HepG2 (cell line): ENCODE results near the gene SHANK3. TPM values are rescaled to one million over a fixed set of nuclear protein-coding genes. Genes with fewer than 3 reads are reported as not detected.

Experiments used
- ATAC-seq: fragments of 200-7000 bp; cut with Tn5 transposase; 3 replicates; pipeline ENCODE4 v1.9.1; 2020; ENCODE audit warnings: mild to moderate bottlenecking, moderate library complexity
- BruUV-seq: library from RNA; stranded (reverse); fragments of 400-500 nt; replicated peaks from 2 replicates; lab custom pipeline; 2021; lab: Mats Ljungman, UMichigan
- CTCF ChIA-PET: fragments of 300-600 bp; formaldehyde crosslinking; extraction: SDS; loops from one replicate; lab custom pipeline; 2021; ENCODE audit warnings: low total read pairs, inconsistent platforms, low intra/inter-chr PET ratio; lab: Yijun Ruan, JAX
- POLR2A ChIA-PET: fragments of 350-600 bp; sonication (Branson Sonifier 250); formaldehyde crosslinking; loops from one replicate; lab custom pipeline; 2020; ENCODE audit warnings: antibody characterized with exemption, inconsistent platforms; lab: Yijun Ruan, JAX
- DNase-seq: peaks from one replicate; pipeline ENCODE4 v3.0.0-alpha.2; 2015; ENCODE audit warnings: low spot score
- FAIRE-seq: peaks from 3 replicates; lab custom pipeline; 2011; peaks lifted over from hg19 to GRCh38; lab: Jason Lieb, UNC
- H2AFZ ChIP-seq: one replicate; pipeline ENCODE4 v1.6.1; 2011; ENCODE audit warnings: low read length, inconsistent platforms
- H3K27ac ChIP-seq: fragments of 300-600 bp; 3 replicates; pipeline ENCODE4 v1.8.0; 2011; ENCODE audit warnings: mixed run types, mild to moderate bottlenecking, mixed read lengths, low read length, inconsistent platforms; ENCODE audit not compliant: insufficient read depth; ENCODE audit errors: extremely low read length
- H3K27me3 ChIP-seq, 2 experiments: fragments of 200-600 bp in 1 of 2; 2 replicates in 1 of 2; 3 replicates in 1 of 2; pipeline versions ENCODE4 v1.6.0 to v1.8.0; 2011; ENCODE audit warnings: low read length in 2 of 2, mild to moderate bottlenecking in 2 of 2, moderate library complexity in 2 of 2, inconsistent platforms in 1 of 2; ENCODE audit not compliant: insufficient read depth in 2 of 2, control insufficient read depth in 1 of 2
- H3K36me3 ChIP-seq, 2 experiments: fragments of 200-600 bp in 1 of 2; replicated peaks in 1 of 2; 2 replicates in 1 of 2; 3 replicates in 1 of 2; pipeline versions ENCODE4 v1.5.1 to v1.8.0; 2011; ENCODE audit warnings: low read length in 2 of 2, inconsistent platforms in 1 of 2; ENCODE audit not compliant: insufficient read depth in 2 of 2, control insufficient read depth in 1 of 2
- H3K4me1 ChIP-seq: 2 replicates; pipeline ENCODE4 v1.5.1; 2012; ENCODE audit warnings: low read length, inconsistent platforms; ENCODE audit not compliant: insufficient read depth
- H3K4me2 ChIP-seq: 2 replicates; pipeline ENCODE4 v1.6.0; 2011; ENCODE audit warnings: low read depth, low read length, inconsistent platforms
- H3K4me3 ChIP-seq, 3 experiments: fragments of 200-600 bp in 1 of 3; sonication (generic), shearing (Covaris generic) in 1 of 3; replicated peaks in 1 of 3; 2 replicates each; pipeline ENCODE4 v1.5.1; 2011 to 2016; ENCODE audit warnings: low read length in 3 of 3, inconsistent platforms in 2 of 3, low read depth in 2 of 3, mild to moderate bottlenecking in 2 of 3, control low read depth in 1 of 3, mixed read lengths in 1 of 3; ENCODE audit not compliant: insufficient read depth in 1 of 3
- H3K79me2 ChIP-seq: one replicate; pipeline ENCODE4 v1.6.1; 2011; ENCODE audit warnings: low read length, inconsistent platforms; ENCODE audit not compliant: insufficient read depth
- H3K9ac ChIP-seq: 2 replicates; pipeline ENCODE4 v1.6.0; 2011; ENCODE audit warnings: mild to moderate bottlenecking, low read depth, low read length, inconsistent platforms; ENCODE audit not compliant: insufficient read depth
- H3K9me3 ChIP-seq: 2 replicates; pipeline ENCODE4 v1.5.1; 2012; ENCODE audit warnings: mild to moderate bottlenecking, low read length
- H4K20me1 ChIP-seq: 2 replicates; pipeline ENCODE4 v1.6.0; 2011; ENCODE audit warnings: inconsistent platforms, mild to moderate bottlenecking, low read length, moderate library complexity; ENCODE audit not compliant: insufficient read depth
- HOMEZ ChIP-seq: IDR thresholded peaks from 2 replicates; pipeline ENCODE4 v1.6.1; 2016; ENCODE audit warnings: low read depth
- RAD21 ChIP-seq: fragments of 450-650 bp; formaldehyde crosslinking; IDR thresholded peaks from 2 replicates; pipeline ENCODE4 v1.5.0; 2020; ENCODE audit warnings: mild to moderate bottlenecking
- TGIF2 ChIP-seq: IDR thresholded peaks from 2 replicates; pipeline ENCODE4 v1.6.1; 2016; ENCODE audit warnings: control low read depth, missing compliant biosample characterization
- ZBTB33 ChIP-seq: sonication (generic); formaldehyde crosslinking; IDR thresholded peaks from 2 replicates; pipeline ENCODE4 v1.4.0; 2020; ENCODE audit warnings: missing genetic modification reagents
- ZNF317 ChIP-seq: sonication (generic); formaldehyde crosslinking; IDR thresholded peaks from 2 replicates; pipeline ENCODE4 v1.5.0; 2020; ENCODE audit warnings: mild to moderate bottlenecking, missing genetic modification reagents
- ZNF660 ChIP-seq: sonication (generic); formaldehyde crosslinking; IDR thresholded peaks from 2 replicates; pipeline ENCODE4 v1.5.1; 2020; ENCODE audit warnings: mild to moderate bottlenecking, low read depth, missing genetic modification reagents, borderline replicate concordance
- ZNF784 ChIP-seq: sonication (generic); formaldehyde crosslinking; IDR thresholded peaks from 2 replicates; pipeline ENCODE4 v1.5.1; 2020; ENCODE audit warnings: missing genetic modification reagents, mild to moderate bottlenecking, borderline replicate concordance
- WGBS: methylation state at CpG from one replicate; pipeline ENCODE4 v1.1.6; 2017; ENCODE audit warnings: low lambda C conversion rate; 5-methylcytosine and 5-hydroxymethylcytosine counted together
- in situ Hi-C: cut with HindIII; loops from 2 replicates; pipeline ENCODE4 v1.10.0; 2017; ENCODE audit warnings: low pct_unique_long_range_greater_than_20kb; ENCODE audit not compliant: extremely low pct_ligation_motif_present
- intact Hi-C: fragments of 100-400 bp; cut with micrococcal nuclease; formaldehyde crosslinking; loops from one replicate; pipeline ENCODE4 v1.10.0; 2022; ENCODE audit not compliant: unreplicated experiment
- polyA plus RNA-seq, 8 experiments: library from polyadenylated mRNA; depleted of rRNA in 3 of 8; stranded (reverse) in 7 of 8; unstranded in 1 of 8; fragments of >200 nt; fragmentation: Illumina TruSeq in 4 of 8; extraction: Trizol in 4 of 8; gene quantifications; 2 replicates each; pipeline versions ENCODE4 v1.2.1 to v1.2.3, GENCODE V29; 2011 to 2016; ENCODE audit warnings: low read depth in 4 of 8, missing spikeins in 1 of 8, mixed read lengths in 1 of 8; ENCODE audit not compliant: insufficient read depth in 1 of 8
- total RNA-seq, 5 experiments: library from RNA; depleted of rRNA; stranded (reverse); fragments of >200 nt; fragmentation: Illumina TruSeq; extraction: Trizol; gene quantifications; 2 replicates each; pipeline ENCODE4 v1.2.3, GENCODE V29; 2016; ENCODE audit warnings: low read depth in 1 of 5

SHANK3 gene
- total and polyA plus RNA-seq, 2 of the 13 experiments (the other 11 are each of a cell fraction or from before 2014, with no cell fraction given): 2.9 to 4.6 TPM

GRCh38 chr22:50708474-50708873 is 35.9 kb downstream of the SHANK3 start:
- TF ChIP-seq RAD21 (CRISPR knock-in tag): no peak
- TF ChIP-seq, all 625 proteins: peak for 0
- Histone ChIP-seq H3K4me1 (peaks cover 13% of the 10 kb centered on the region; the same call in 1 of the 2 replicates), H3K27me3 (no peaks in the 10 kb centered on the region), H4K20me1 (no peaks in the 10 kb centered on the region), H2AFZ (no peak overlapping the region), H3K4me2 (no peak overlapping the region), H3K36me3 (peaks cover 13 to 28% of the 10 kb centered on the region in 2 experiments), H3K4me3 (no peak overlapping the region), H3K27ac (no peak overlapping the region), H3K9ac (no peak overlapping the region), H3K79me2 (no peaks in the 10 kb centered on the region), H3K9me3 (no peaks in the 10 kb centered on the region)
- TSS peak; percentile 47 for BruUV-seq
- WGBS: 97% methylated on average over 3 of the region's 3 CpGs
- intact Hi-C loops: no loop called here
- in situ Hi-C loops: no loop called here
- no peak for DNase-seq
- ATAC-seq: no peak
- no peak for FAIRE-seq
- ChIA-PET CTCF (no interaction called here), POLR2A (interaction anchor here (0.7 to 1.2 kb wide), 2 partner anchors 8 to 66 kb away, joined by 3 to 7 read pairs; no protein-coding TSS in a partner anchor)

- H3K79me2 ChIP-seq: no peaks in the 10 kb centered on the region
- H3K36me3 ChIP-seq: peaks cover 9 to 23% of the 10 kb centered on the region in 2 experiments
- 90% methylated on average over 3 of the region's 6 CpGs for WGBS
- BruUV-seq: no TSS peak
- POLR2A ChIA-PET: interaction anchor here (1.2 to 1.3 kb wide), 2 partner anchors 9 to 68 kb away, joined by 4 to 7 read pairs; no protein-coding TSS in a partner anchor
- H3K9ac ChIP-seq: no peak overlapping the region
- in situ Hi-C loops: no loop called here
- CTCF ChIA-PET: no interaction called here
- FAIRE-seq: no peak
- no peak overlapping the region for H2AFZ ChIP-seq
- no peak overlapping the region for H3K4me3 ChIP-seq
- no peaks in the 10 kb centered on the region for H3K9me3 ChIP-seq
- no peaks in the 10 kb centered on the region for H4K20me1 ChIP-seq
- no peak for ATAC-seq
- H3K27me3 ChIP-seq: no peaks in the 10 kb centered on the region
- no peak for DNase-seq
- intact Hi-C loops: no loop called here
- TF ChIP-seq ZNF660 (CRISPR knock-in tag) (no peak), ZNF317 (CRISPR knock-in tag) (peak; percentile 94), ZNF784 (CRISPR knock-in tag) (no peak), HOMEZ (CRISPR knock-in tag) (no peak), TGIF2 (CRISPR knock-in tag) (no peak), ZBTB33 (no peak)
- H3K27ac ChIP-seq: no peak overlapping the region
- H3K4me2 ChIP-seq: no peak overlapping the region
- H3K4me1 ChIP-seq: peaks cover 13% of the 10 kb centered on the region; the same call in 1 of the 2 replicates
Measured at GRCh38 chr22:50708996-50709395, 36.4 kb downstream of the SHANK3 start.
